ENCODE data around the gene TRIM60. TPM values are rescaled to one million over a fixed set of nuclear protein-coding genes. Genes with fewer than 3 reads are reported as not detected.
"Not testable (repeated sequence)": the region's sequence is repeated elsewhere in the genome, so short reads cannot be mapped to it uniquely, and the experiment has no call there.

Gene TRIM60
- total and polyA plus RNA-seq, 2 experiments from 2014 or later, result not detected

- not testable (repeated sequence) for H3K9me2 ChIP-seq (ENCODE audit: insufficient read depth); H3K4me3 Mint-ChIP-seq; H3K27me3 ChIP-seq (ENCODE audit: insufficient read depth); H3K4me3 ChIP-seq; H3K27me3 Mint-ChIP-seq (ENCODE audit: insufficient read depth, low read depth, poor library complexity); DNase-seq (ENCODE audit: low spot score); H3K27ac Mint-ChIP-seq; H3K4me2 ChIP-seq; H3K36me3 ChIP-seq (ENCODE audit: insufficient read depth); H3K27ac ChIP-seq (ENCODE audit: low read depth); ATAC-seq; H3F3A ChIP-seq (replicated peaks; ENCODE audit: low read depth); H3K4me1 Mint-ChIP-seq; H3K79me2 ChIP-seq (replicated peaks; ENCODE audit: insufficient read depth); H3K4me1 ChIP-seq (ENCODE audit: insufficient read depth); H3K36me3 Mint-ChIP-seq (ENCODE audit: low read depth); H3K9me3 Mint-ChIP-seq; H4K20me1 ChIP-seq (replicated peaks; ENCODE audit: insufficient read depth)
- peak overlapping the region; percentile 85 for H2AFZ ChIP-seq
Observed at GRCh38 chr4:164990786-164991185, 41.0 kb upstream of the TRIM60 start.

GRCh38 chr4:164996123-164996522 is 35.7 kb upstream of the TRIM60 start:
- H3K27ac Mint-ChIP-seq; H3K36me3 Mint-ChIP-seq (ENCODE audit: low read depth); DNase-seq (ENCODE audit: low spot score); H3K79me2 ChIP-seq (replicated peaks; ENCODE audit: insufficient read depth); H3K9me3 Mint-ChIP-seq; H4K20me1 ChIP-seq (replicated peaks; ENCODE audit: insufficient read depth); H3K4me1 ChIP-seq (ENCODE audit: insufficient read depth); H3K36me3 ChIP-seq (ENCODE audit: insufficient read depth); H3K4me3 ChIP-seq; H3K4me2 ChIP-seq; H3K4me3 Mint-ChIP-seq; H3K27me3 ChIP-seq (ENCODE audit: insufficient read depth); ATAC-seq; H3K4me1 Mint-ChIP-seq; H3K9me2 ChIP-seq (ENCODE audit: insufficient read depth); H3F3A ChIP-seq (replicated peaks; ENCODE audit: low read depth); H3K27me3 Mint-ChIP-seq (ENCODE audit: insufficient read depth, low read depth, poor library complexity); H3K27ac ChIP-seq (ENCODE audit: low read depth): not testable (repeated sequence)
- peak overlapping the region; percentile 66 for H2AFZ ChIP-seq

GRCh38 chr4:164997324-164997723 is 34.5 kb upstream of the TRIM60 start:
- Histone ChIP-seq H3K4me1 (ENCODE audit: insufficient read depth) (no peaks in the 10 kb centered on the region; the same call in 1 of the 2 replicates), H2AFZ (no peak overlapping the region), H4K20me1 (replicated peaks; ENCODE audit: insufficient read depth) (no peaks in the 10 kb centered on the region), H3K27ac (ENCODE audit: low read depth) (no peak overlapping the region), H3K27me3 (ENCODE audit: insufficient read depth) (no peaks in the 10 kb centered on the region), H3F3A (replicated peaks; ENCODE audit: low read depth) (no peaks in the 10 kb centered on the region), H3K4me2 (no peak overlapping the region), H3K36me3 (ENCODE audit: insufficient read depth) (no peaks in the 10 kb centered on the region), H3K4me3 (no peak overlapping the region), H3K79me2 (replicated peaks; ENCODE audit: insufficient read depth) (no peaks in the 10 kb centered on the region), H3K9me2 (ENCODE audit: insufficient read depth) (no peaks in the 10 kb centered on the region)
- ATAC-seq, result no peak
- TF ChIP-seq NANOG (IDR thresholded peaks at IDR 0.05; ENCODE audit: borderline replicate concordance), result no peak
- peak; percentile 28 to 61; a peak in 3 of 4 replicates for TF ChIP-seq CTCF (conservative IDR thresholded peaks at IDR 0.05; ENCODE audit: low read depth in 2 of 2)
- Mint-ChIP-seq H3K4me3 (no peak overlapping the region), H3K9me3 (no peaks in the 10 kb centered on the region), H3K27ac (no peak overlapping the region), H3K36me3 (ENCODE audit: low read depth) (no peaks in the 10 kb centered on the region), H3K4me1 (peaks cover 6% of the 10 kb centered on the region), H3K27me3 (ENCODE audit: insufficient read depth, low read depth, poor library complexity) (no peaks in the 10 kb centered on the region)
- peak; percentile 15 for DNase-seq (ENCODE audit: low spot score)

- Mint-ChIP-seq H3K4me1 (peaks cover 6% of the 10 kb centered on the region), H3K27me3 (ENCODE audit: insufficient read depth, low read depth, poor library complexity) (peaks cover 2% of the 10 kb centered on the region), H3K36me3 (ENCODE audit: low read depth) (no peaks in the 10 kb centered on the region), H3K4me3 (no peak overlapping the region), H3K9me3 (no peaks in the 10 kb centered on the region), H3K27ac (no peak overlapping the region)
- DNase-seq (ENCODE audit: low spot score), result no peak
- Histone ChIP-seq H3F3A (replicated peaks; ENCODE audit: low read depth) (no peaks in the 10 kb centered on the region), H3K4me3 (no peak overlapping the region), H4K20me1 (replicated peaks; ENCODE audit: insufficient read depth) (no peaks in the 10 kb centered on the region), H3K4me1 (ENCODE audit: insufficient read depth) (no peaks in the 10 kb centered on the region; the same call in 1 of the 2 replicates), H2AFZ (no peak overlapping the region), H3K36me3 (ENCODE audit: insufficient read depth) (no peaks in the 10 kb centered on the region), H3K27me3 (ENCODE audit: insufficient read depth) (no peaks in the 10 kb centered on the region), H3K9me2 (ENCODE audit: insufficient read depth) (no peaks in the 10 kb centered on the region), H3K79me2 (replicated peaks; ENCODE audit: insufficient read depth) (no peaks in the 10 kb centered on the region), H3K4me2 (no peak overlapping the region), H3K27ac (ENCODE audit: low read depth) (no peak overlapping the region)
- ATAC-seq, result no peak
- TF ChIP-seq ZNF462 (CRISPR knock-in tag; IDR thresholded peaks at IDR 0.05), result no peak
- TF ChIP-seq JUNB (IDR thresholded peaks at IDR 0.05; ENCODE audit: unreplicated experiment), result no peak
- TF ChIP-seq POLR2AphosphoS5 (IDR thresholded peaks at IDR 0.05; ENCODE audit: low read depth), result no peak
Observed at GRCh38 chr4:164997941-164998340, 33.9 kb upstream of the TRIM60 start.
